ENCODE measurements around the gene TSKS.

Gene TSKS

DNA sequence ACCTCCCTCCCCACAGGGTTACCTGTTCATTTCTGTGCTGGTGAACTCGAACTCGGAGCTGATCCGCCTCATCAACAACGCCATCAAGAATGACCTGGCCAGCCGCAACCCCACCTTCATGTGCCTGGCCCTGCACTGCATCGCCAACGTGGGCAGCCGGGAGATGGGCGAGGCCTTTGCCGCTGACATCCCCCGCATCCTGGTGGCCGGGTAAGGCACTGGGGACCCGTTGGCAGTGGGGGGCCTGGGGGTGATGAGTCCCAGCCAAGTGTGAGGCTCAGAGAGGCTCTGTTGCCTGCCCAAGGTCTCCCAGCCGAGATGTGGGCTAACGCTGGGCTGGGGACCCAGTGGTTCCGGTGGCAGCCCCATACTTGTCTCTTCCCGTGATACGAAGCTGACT is 19.4 kb upstream of the TSKS start:
- ATAC-seq (ENCODE audit: low read depth) (no peak), DNase-seq (ENCODE audit: low spot score in 2 of 2) (no peak)
- Mint-ChIP-seq H3K36me3 (peaks cover 31% of the 10 kb centered on the region), H3K27ac (no peak overlapping the region), H3K4me1 (peaks cover 24% of the 10 kb centered on the region), H3K4me3 (no peak overlapping the region), H3K9me3 (no peaks in the 10 kb centered on the region), H3K27me3 (no peaks in the 10 kb centered on the region)

GRCh38 chr19:49781394-49781793 is 18.3 kb upstream of the TSKS start:
- peaks cover 24% of the 10 kb centered on the region for H3K4me1 Mint-ChIP-seq
- H3K36me3 Mint-ChIP-seq: peaks cover 27% of the 10 kb centered on the region
- DNase-seq (ENCODE audit: low spot score in 2 of 2): no peak
- no peaks in the 10 kb centered on the region for H3K27me3 Mint-ChIP-seq
- H3K9me3 Mint-ChIP-seq: no peaks in the 10 kb centered on the region
- no peak overlapping the region for H3K4me3 Mint-ChIP-seq
- ATAC-seq (ENCODE audit: low read depth): no peak
- peak overlapping the region; percentile 80 for H3K27ac Mint-ChIP-seq

GRCh38 chr19:49780861-49781260 is 17.8 kb upstream of the TSKS start:
- Mint-ChIP-seq H3K36me3 (peaks cover 28% of the 10 kb centered on the region), H3K4me3 (no peak overlapping the region), H3K27ac (peak overlapping the region; percentile 80)

GRCh38 chr19:49779731-49780555 is 16.8 kb upstream of the TSKS start:
- peaks cover 23% of the 10 kb centered on the region for H3K36me3 Mint-ChIP-seq
- H3K4me1 Mint-ChIP-seq: peaks cover 25% of the 10 kb centered on the region
- H3K27ac Mint-ChIP-seq: peak overlapping the region; percentile 80
- peak; percentile 83 for ATAC-seq (ENCODE audit: low read depth)
- H3K27me3 Mint-ChIP-seq: no peaks in the 10 kb centered on the region
- peak overlapping the region; percentile 59 for H3K4me3 Mint-ChIP-seq
- no peaks in the 10 kb centered on the region for H3K9me3 Mint-ChIP-seq
- DNase-seq (ENCODE audit: low spot score in 2 of 2): no peak

More at GRCh38 chr19:49780861-49781260, 17.8 kb upstream of the TSKS start:
- Mint-ChIP-seq H3K4me1 (peaks cover 28% of the 10 kb centered on the region), H3K27me3 (no peaks in the 10 kb centered on the region), H3K9me3 (no peaks in the 10 kb centered on the region)
- no peak for DNase-seq (ENCODE audit: low spot score in 2 of 2)
- ATAC-seq (ENCODE audit: low read depth): no peak

DNA sequence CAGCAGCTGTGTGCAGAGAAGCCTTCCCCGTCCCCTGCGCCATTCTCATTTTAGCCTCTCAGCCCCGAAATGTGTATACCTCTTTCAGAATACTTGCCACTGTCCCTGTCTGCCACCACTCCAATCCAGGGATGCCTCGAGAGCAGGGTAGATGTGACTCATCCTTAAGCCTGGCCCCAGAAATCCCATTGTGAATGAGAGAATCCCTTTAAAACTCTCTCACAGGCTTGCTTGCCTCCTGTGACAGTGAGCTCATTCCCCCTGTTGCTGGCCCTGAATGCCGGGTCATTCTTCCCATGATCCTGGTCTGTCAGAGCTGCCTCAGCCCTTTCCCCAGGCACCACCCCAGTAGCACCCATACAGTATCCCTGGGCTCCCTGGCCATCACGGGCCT is 13.3 kb upstream of the TSKS start:
- Mint-ChIP-seq H3K4me3 (no peak overlapping the region), H3K36me3 (peaks cover 17% of the 10 kb centered on the region), H3K27me3 (no peaks in the 10 kb centered on the region), H3K27ac (no peak overlapping the region), H3K4me1 (peaks cover 34% of the 10 kb centered on the region), H3K9me3 (no peaks in the 10 kb centered on the region)
- ATAC-seq (ENCODE audit: low read depth) (no peak), DNase-seq (ENCODE audit: low spot score in 2 of 2) (no peak)

DNA sequence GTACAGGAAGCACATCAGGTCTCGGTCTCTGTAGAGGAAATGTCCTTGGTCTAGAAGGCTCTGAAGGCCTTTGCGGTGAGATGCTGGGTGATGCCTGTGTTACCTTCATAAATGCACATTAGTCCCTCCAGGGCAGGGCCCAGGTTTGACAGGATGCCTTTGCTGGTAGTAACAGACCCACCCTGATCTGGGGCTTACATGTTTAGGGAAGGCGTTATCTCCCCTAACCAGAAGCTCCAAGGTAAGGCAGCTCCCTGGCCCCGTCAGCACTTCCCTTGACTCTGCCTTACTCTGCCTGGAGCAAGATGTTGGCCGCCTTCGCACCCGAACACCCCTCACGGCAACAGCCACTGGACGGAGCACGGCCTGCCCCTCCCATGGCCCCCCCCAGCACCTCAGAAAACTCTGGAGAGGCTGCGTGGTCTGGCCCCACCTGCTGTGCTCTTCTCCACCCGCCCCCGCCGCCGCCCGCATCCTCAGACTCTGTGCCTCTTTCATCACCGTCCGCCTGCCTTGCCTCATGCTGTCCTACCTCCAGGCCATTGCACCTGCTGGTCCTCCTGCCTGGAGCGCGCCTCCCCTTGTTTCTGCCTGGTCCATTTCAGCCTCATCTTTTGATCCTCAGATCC is 12.8 kb upstream of the TSKS start:
- peaks cover 29% of the 10 kb centered on the region for H3K4me1 Mint-ChIP-seq
- H3K36me3 Mint-ChIP-seq: peaks cover 17% of the 10 kb centered on the region
- H3K27me3 Mint-ChIP-seq: no peaks in the 10 kb centered on the region
- H3K27ac Mint-ChIP-seq: no peak overlapping the region
- no peaks in the 10 kb centered on the region for H3K9me3 Mint-ChIP-seq
- H3K4me3 Mint-ChIP-seq: no peak overlapping the region
- DNase-seq (ENCODE audit: low spot score in 2 of 2) (no peak), ATAC-seq (ENCODE audit: low read depth) (no peak)

- no peaks in the 10 kb centered on the region for H3K9me3 Mint-ChIP-seq
- no peaks in the 10 kb centered on the region for H3K27me3 Mint-ChIP-seq
- peaks cover 20% of the 10 kb centered on the region for H3K4me1 Mint-ChIP-seq
- no peak overlapping the region for H3K4me3 Mint-ChIP-seq
- H3K27ac Mint-ChIP-seq: no peak overlapping the region
- H3K36me3 Mint-ChIP-seq: peaks cover 16% of the 10 kb centered on the region
- ATAC-seq (ENCODE audit: low read depth) (no peak), DNase-seq (ENCODE audit: low spot score in 2 of 2) (no peak)
Measured at GRCh38 chr19:49774969-49775368, 11.9 kb upstream of the TSKS start.

- Mint-ChIP-seq H3K4me1 (peaks cover 19% of the 10 kb centered on the region), H3K27ac (no peak overlapping the region), H3K27me3 (no peaks in the 10 kb centered on the region), H3K9me3 (no peaks in the 10 kb centered on the region), H3K4me3 (no peak overlapping the region), H3K36me3 (peaks cover 19% of the 10 kb centered on the region)
- DNase-seq (ENCODE audit: low spot score in 2 of 2): no peak
- ATAC-seq (ENCODE audit: low read depth): no peak
Measured at GRCh38 chr19:49773663-49774350, 10.7 kb upstream of the TSKS start.

DNA sequence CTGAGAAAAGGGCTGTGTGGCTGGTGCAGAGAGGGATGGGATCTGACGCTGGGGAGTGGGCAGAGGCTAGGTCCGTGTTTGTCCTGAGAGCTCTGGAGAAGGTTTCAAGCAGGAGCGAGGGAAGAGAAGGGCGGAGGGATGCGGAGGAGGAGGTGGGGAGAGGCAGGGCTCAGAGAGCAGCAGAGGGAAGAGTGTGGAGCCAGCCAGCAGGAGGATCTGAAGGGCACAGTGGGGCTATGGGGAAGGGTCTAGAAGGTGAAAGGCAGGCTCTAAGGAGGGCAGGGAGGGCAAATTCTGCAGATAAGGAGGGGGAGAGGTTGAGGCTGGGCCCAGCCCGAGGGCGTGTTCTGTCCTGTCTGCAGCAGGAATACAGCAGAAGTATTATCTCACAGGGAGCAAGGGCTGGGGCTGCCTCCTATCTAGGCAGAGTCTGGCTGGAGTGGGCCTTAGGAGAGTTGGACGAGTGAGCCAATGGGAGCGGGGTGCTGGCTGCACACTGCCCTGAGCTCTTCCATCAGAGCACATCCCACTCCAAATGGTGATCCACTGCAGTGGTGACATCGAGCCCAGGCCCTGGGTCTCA is 9.8 kb upstream of the TSKS start:
- ATAC-seq (ENCODE audit: low read depth) (no peak), DNase-seq (ENCODE audit: low spot score in 2 of 2) (no peak)
- H3K36me3 Mint-ChIP-seq: peaks cover 19% of the 10 kb centered on the region
- H3K4me3 Mint-ChIP-seq: no peak overlapping the region
- no peaks in the 10 kb centered on the region for H3K9me3 Mint-ChIP-seq
- H3K27ac Mint-ChIP-seq: no peak overlapping the region
- peaks cover 20% of the 10 kb centered on the region for H3K4me1 Mint-ChIP-seq
- H3K27me3 Mint-ChIP-seq: no peaks in the 10 kb centered on the region

GRCh38 chr19:49771674-49772139 is 8.6 kb upstream of the TSKS start:
- DNase-seq (ENCODE audit: low spot score in 2 of 2): no peak
- no peak for ATAC-seq (ENCODE audit: low read depth)
- no peaks in the 10 kb centered on the region for H3K9me3 Mint-ChIP-seq
- peaks cover 19% of the 10 kb centered on the region for H3K36me3 Mint-ChIP-seq
- H3K27me3 Mint-ChIP-seq: no peaks in the 10 kb centered on the region
- H3K4me1 Mint-ChIP-seq: peaks cover 28% of the 10 kb centered on the region
- H3K4me3 Mint-ChIP-seq: no peak overlapping the region
- no peak overlapping the region for H3K27ac Mint-ChIP-seq

GRCh38 chr19:49770529-49770928 is 7.4 kb upstream of the TSKS start:
- no peak for ATAC-seq (ENCODE audit: low read depth)
- H3K9me3 Mint-ChIP-seq: no peaks in the 10 kb centered on the region
- no peak overlapping the region for H3K4me3 Mint-ChIP-seq
- H3K27me3 Mint-ChIP-seq: no peaks in the 10 kb centered on the region
- H3K27ac Mint-ChIP-seq: no peak overlapping the region
- H3K4me1 Mint-ChIP-seq: peaks cover 25% of the 10 kb centered on the region
- DNase-seq (ENCODE audit: low spot score in 2 of 2): no peak
- H3K36me3 Mint-ChIP-seq: peaks cover 14% of the 10 kb centered on the region

GRCh38 chr19:49767967-49768581 is 5.0 kb upstream of the TSKS start:
- Mint-ChIP-seq H3K27ac (peak overlapping the region; percentile 66), H3K9me3 (no peaks in the 10 kb centered on the region), H3K36me3 (peaks cover 10% of the 10 kb centered on the region), H3K4me1 (peaks cover 19% of the 10 kb centered on the region), H3K27me3 (no peaks in the 10 kb centered on the region), H3K4me3 (peak overlapping the region; percentile 87)
- ATAC-seq (ENCODE audit: low read depth): no peak
- no peak for DNase-seq (ENCODE audit: low spot score in 2 of 2)

- DNase-seq (ENCODE audit: low spot score in 2 of 2): no peak
- Mint-ChIP-seq H3K4me3 (peak overlapping the region; percentile 87), H3K27me3 (no peaks in the 10 kb centered on the region), H3K9me3 (no peaks in the 10 kb centered on the region), H3K4me1 (peaks cover 15% of the 10 kb centered on the region), H3K27ac (peak overlapping the region; percentile 66), H3K36me3 (peaks cover 6% of the 10 kb centered on the region)
- no peak for ATAC-seq (ENCODE audit: low read depth)
Measured at GRCh38 chr19:49767381-49767780, 4.3 kb upstream of the TSKS start.

Measured in memory B cell (primary cell).